ENCODE measurements around the gene SLC35F1.

SLC35F1 gene

GRCh38 chr6:118292558-118292957, 385.5 kb downstream of the SLC35F1 start:
- DNase-seq (ENCODE audit: extremely low spot score) = no peak
- no peak for TF ChIP-seq TARDBP (IDR thresholded peaks at IDR 0.05)
- no peak for TF ChIP-seq NFRKB (IDR thresholded peaks at IDR 0.05)
- no peak for TF ChIP-seq FOXM1 (IDR thresholded peaks at IDR 0.05; ENCODE audit: borderline replicate concordance)
- TF ChIP-seq SP1 (IDR thresholded peaks at IDR 0.05) = no peak
- no peak for TF ChIP-seq CTBP1 (IDR thresholded peaks at IDR 0.05; ENCODE audit: borderline replicate concordance)
- TF ChIP-seq FOXA1 (IDR thresholded peaks at IDR 0.05) = no peak
- TF ChIP-seq FOXK2 (IDR thresholded peaks at IDR 0.05) = no peak
- no peak for TF ChIP-seq LEF1 (IDR thresholded peaks at IDR 0.05; ENCODE audit: borderline replicate concordance)
- TF ChIP-seq SUZ12 (IDR thresholded peaks at IDR 0.05) = no peak
- TF ChIP-seq L3MBTL2 (conservative IDR thresholded peaks at IDR 0.05) = no peak
- no peak for TF ChIP-seq ELF4 (IDR thresholded peaks at IDR 0.05)
- no peak for TF ChIP-seq ARNT (IDR thresholded peaks at IDR 0.05)
- TF ChIP-seq BHLHE40 (IDR thresholded peaks at IDR 0.05; ENCODE audit: borderline replicate concordance) = no peak
- no peak for TF ChIP-seq HDGF (IDR thresholded peaks at IDR 0.05; ENCODE audit: borderline replicate concordance)
- no peak for TF ChIP-seq ZNF384 (IDR thresholded peaks at IDR 0.05)
- TF ChIP-seq, protein P1, sequence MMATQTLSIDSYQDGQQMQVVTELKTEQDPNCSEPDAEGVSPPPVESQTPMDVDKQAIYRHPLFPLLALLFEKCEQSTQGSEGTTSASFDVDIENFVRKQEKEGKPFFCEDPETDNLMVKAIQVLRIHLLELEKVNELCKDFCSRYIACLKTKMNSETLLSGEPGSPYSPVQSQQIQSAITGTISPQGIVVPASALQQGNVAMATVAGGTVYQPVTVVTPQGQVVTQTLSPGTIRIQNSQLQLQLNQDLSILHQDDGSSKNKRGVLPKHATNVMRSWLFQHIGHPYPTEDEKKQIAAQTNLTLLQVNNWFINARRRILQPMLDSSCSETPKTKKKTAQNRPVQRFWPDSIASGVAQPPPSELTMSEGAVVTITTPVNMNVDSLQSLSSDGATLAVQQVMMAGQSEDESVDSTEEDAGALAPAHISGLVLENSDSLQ (IDR thresholded peaks at IDR 0.05) = no peak
- ChIA-PET CTCF (interaction anchor here (1.1 kb wide), 1 partner anchor 288 kb away, joined by 3 read pairs; no protein-coding TSS in a partner anchor), POLR2A (no interaction called here)

GRCh38 chr6:118294906-118295305, 387.8 kb downstream of the SLC35F1 start:
- CTCF ChIA-PET = no interaction called here
- DNase-seq (ENCODE audit: extremely low spot score) = no peak
- POLR2A ChIA-PET = no interaction called here

DNA sequence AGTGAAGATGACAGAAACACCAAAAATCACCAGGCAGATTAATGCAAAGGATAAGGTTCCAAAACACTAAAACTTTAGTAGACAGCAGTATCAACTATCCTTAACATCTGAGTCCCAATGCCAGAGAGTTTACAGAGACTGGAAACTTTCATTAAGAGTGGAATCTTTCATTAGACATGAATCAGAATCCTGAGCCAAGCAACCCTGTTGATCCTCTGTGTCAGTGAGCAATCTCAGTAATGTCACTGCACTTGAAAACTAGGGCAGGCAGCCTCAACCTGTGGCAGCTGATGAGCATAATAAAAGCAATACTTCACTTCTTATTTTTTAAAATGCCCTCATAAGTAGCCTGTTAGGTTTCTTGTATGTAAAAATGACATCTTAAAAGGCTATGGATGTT, 388.3 kb downstream of the SLC35F1 start:
- no peak for TF ChIP-seq BHLHE40 (IDR thresholded peaks at IDR 0.05; ENCODE audit: borderline replicate concordance)
- TF ChIP-seq FOXA1 (IDR thresholded peaks at IDR 0.05) = no peak
- no peak for TF ChIP-seq FOXM1 (IDR thresholded peaks at IDR 0.05; ENCODE audit: borderline replicate concordance)
- TF ChIP-seq HDGF (IDR thresholded peaks at IDR 0.05; ENCODE audit: borderline replicate concordance) = no peak
- TF ChIP-seq ELF4 (IDR thresholded peaks at IDR 0.05) = no peak
- TF ChIP-seq SP1 (IDR thresholded peaks at IDR 0.05) = no peak
- no peak for TF ChIP-seq L3MBTL2 (conservative IDR thresholded peaks at IDR 0.05)
- TF ChIP-seq ARNT (IDR thresholded peaks at IDR 0.05) = no peak
- no peak for TF ChIP-seq LEF1 (IDR thresholded peaks at IDR 0.05; ENCODE audit: borderline replicate concordance)
- no peak for TF ChIP-seq FOXK2 (IDR thresholded peaks at IDR 0.05)
- no peak for TF ChIP-seq SUZ12 (IDR thresholded peaks at IDR 0.05)
- TF ChIP-seq CTBP1 (IDR thresholded peaks at IDR 0.05; ENCODE audit: borderline replicate concordance) = no peak
- ChIA-PET POLR2A (no interaction called here), CTCF (no interaction called here)
- DNase-seq (ENCODE audit: extremely low spot score) = no peak

More at GRCh38 chr6:118294906-118295305, 387.8 kb downstream of the SLC35F1 start:
- TF ChIP-seq TARDBP (IDR thresholded peaks at IDR 0.05) (no peak), NFRKB (IDR thresholded peaks at IDR 0.05) (no peak), FOXK2 (IDR thresholded peaks at IDR 0.05) (no peak), CTBP1 (IDR thresholded peaks at IDR 0.05; ENCODE audit: borderline replicate concordance) (no peak), HDGF (IDR thresholded peaks at IDR 0.05; ENCODE audit: borderline replicate concordance) (no peak), FOXA1 (IDR thresholded peaks at IDR 0.05) (no peak), L3MBTL2 (conservative IDR thresholded peaks at IDR 0.05) (no peak), BHLHE40 (IDR thresholded peaks at IDR 0.05; ENCODE audit: borderline replicate concordance) (no peak), ELF4 (IDR thresholded peaks at IDR 0.05) (no peak), SP1 (IDR thresholded peaks at IDR 0.05) (no peak), ARNT (IDR thresholded peaks at IDR 0.05) (no peak), FOXM1 (IDR thresholded peaks at IDR 0.05; ENCODE audit: borderline replicate concordance) (no peak), SUZ12 (IDR thresholded peaks at IDR 0.05) (no peak), LEF1 (IDR thresholded peaks at IDR 0.05; ENCODE audit: borderline replicate concordance) (no peak), ZNF384 (IDR thresholded peaks at IDR 0.05) (no peak)
- TF ChIP-seq, protein P1 (IDR thresholded peaks at IDR 0.05) = no peak

DNA sequence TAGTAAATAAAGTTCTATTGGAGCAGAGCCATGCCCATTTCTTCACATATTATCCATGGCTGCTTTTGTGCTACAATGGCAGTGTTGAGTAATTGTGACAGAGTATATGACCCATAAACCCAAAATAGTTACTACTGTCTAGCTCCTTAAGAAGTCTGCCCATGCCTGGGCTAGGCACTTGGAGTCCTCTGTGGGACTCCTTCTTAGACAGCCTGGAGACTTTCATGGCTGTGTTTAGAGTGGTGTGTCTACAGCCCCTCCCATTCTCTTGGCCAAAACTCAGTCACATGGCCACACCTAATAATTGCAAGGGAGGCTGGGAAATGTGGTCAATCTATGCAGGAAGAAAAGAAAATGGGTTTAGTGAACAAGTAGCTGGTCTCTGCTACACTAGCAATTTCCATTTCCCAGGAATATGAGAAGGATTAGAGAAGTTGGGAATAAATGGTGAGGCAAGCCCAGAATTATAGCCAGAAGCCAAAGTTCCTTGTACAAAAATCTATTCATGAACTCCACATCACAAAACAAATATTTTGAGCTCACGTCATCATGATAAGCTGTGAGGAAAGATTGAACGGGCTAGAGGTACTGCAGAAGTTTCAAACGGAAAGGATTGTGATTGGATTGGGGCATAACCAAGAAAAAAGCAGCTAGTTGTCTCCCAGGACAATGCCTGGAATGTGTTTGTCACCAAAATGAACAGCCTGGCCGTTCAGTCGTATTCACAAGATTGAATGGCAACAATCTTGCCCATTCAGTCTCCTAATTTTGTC, 389.3 kb downstream of the SLC35F1 start:
- CTCF ChIA-PET = no interaction called here
- no peak for TF ChIP-seq NFRKB (IDR thresholded peaks at IDR 0.05)
- no peak for TF ChIP-seq CTBP1 (IDR thresholded peaks at IDR 0.05; ENCODE audit: borderline replicate concordance)
- no peak for TF ChIP-seq FOXA1 (IDR thresholded peaks at IDR 0.05)
- TF ChIP-seq FOXM1 (IDR thresholded peaks at IDR 0.05; ENCODE audit: borderline replicate concordance) = no peak
- no peak for TF ChIP-seq FOXK2 (IDR thresholded peaks at IDR 0.05)
- TF ChIP-seq BHLHE40 (IDR thresholded peaks at IDR 0.05; ENCODE audit: borderline replicate concordance) = no peak
- TF ChIP-seq SUZ12 (IDR thresholded peaks at IDR 0.05) = no peak
- TF ChIP-seq L3MBTL2 (conservative IDR thresholded peaks at IDR 0.05) = no peak
- no peak for TF ChIP-seq LEF1 (IDR thresholded peaks at IDR 0.05; ENCODE audit: borderline replicate concordance)
- TF ChIP-seq, protein P1 (IDR thresholded peaks at IDR 0.05) = no peak
- TF ChIP-seq HDGF (IDR thresholded peaks at IDR 0.05; ENCODE audit: borderline replicate concordance) = no peak
- TF ChIP-seq ARNT (IDR thresholded peaks at IDR 0.05) = no peak
- no peak for TF ChIP-seq ZNF384 (IDR thresholded peaks at IDR 0.05)
- no peak for TF ChIP-seq TARDBP (IDR thresholded peaks at IDR 0.05)
- no peak for TF ChIP-seq ELF4 (IDR thresholded peaks at IDR 0.05)
- no peak for TF ChIP-seq SP1 (IDR thresholded peaks at IDR 0.05)
- POLR2A ChIA-PET = no interaction called here
- no peak for DNase-seq (ENCODE audit: extremely low spot score)

GRCh38 chr6:118297821-118298220, 390.8 kb downstream of the SLC35F1 start:
- no peak for TF ChIP-seq ELF4 (IDR thresholded peaks at IDR 0.05)
- no peak for TF ChIP-seq FOXA1 (IDR thresholded peaks at IDR 0.05)
- no peak for TF ChIP-seq SP1 (IDR thresholded peaks at IDR 0.05)
- TF ChIP-seq, protein P1 (IDR thresholded peaks at IDR 0.05) = no peak
- TF ChIP-seq SUZ12 (IDR thresholded peaks at IDR 0.05) = no peak
- TF ChIP-seq ARNT (IDR thresholded peaks at IDR 0.05) = no peak
- no peak for TF ChIP-seq NFRKB (IDR thresholded peaks at IDR 0.05)
- TF ChIP-seq LEF1 (IDR thresholded peaks at IDR 0.05; ENCODE audit: borderline replicate concordance) = no peak
- TF ChIP-seq FOXK2 (IDR thresholded peaks at IDR 0.05) = no peak
- no peak for TF ChIP-seq ZNF384 (IDR thresholded peaks at IDR 0.05)
- POLR2A ChIA-PET = no interaction called here
- DNase-seq (ENCODE audit: extremely low spot score) = no peak
- CTCF ChIA-PET = no interaction called here
